Activated CD8-positive, alpha-beta memory T cell treated with anti-CD3 and anti-CD28 coated beads for 1 hour (primary cell): Measurements from ENCODE around the gene KLF8.

ENCODE experiments used
- DNase-seq, 2 donors: peaks; one replicate each; pipeline ENCODE4 v3.0.0-alpha.2; 2020; ENCODE audit warnings: low read depth in 1 of 2; ENCODE audit errors: extremely low read depth in 1 of 2

Gene KLF8

DNA sequence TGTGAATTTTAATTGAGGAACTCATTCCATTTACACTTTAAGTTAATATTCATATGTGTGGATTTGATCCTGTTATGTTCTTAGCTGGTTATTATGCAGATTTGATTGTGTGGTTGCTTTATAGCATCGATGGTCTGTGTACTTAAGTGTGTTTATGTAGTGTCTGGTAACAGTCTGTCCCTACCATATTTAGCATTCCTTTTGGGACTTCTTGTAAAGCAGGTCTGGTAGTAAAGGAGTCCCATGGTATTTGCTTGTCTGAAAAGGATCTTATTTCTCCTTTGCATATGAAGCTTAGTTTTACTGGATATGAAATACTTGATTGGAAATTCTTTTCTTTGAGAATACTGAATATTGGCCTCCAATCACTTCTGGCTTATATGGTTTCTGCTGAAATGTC, 76.6 kb downstream of the KLF8 start:
- DNase-seq: no peak

- DNase-seq: no peak
Measured at GRCh38 chrX:56309881-56310280, 77.7 kb downstream of the KLF8 start.

- no peak for DNase-seq
Measured at GRCh38 chrX:56310581-56310980, 78.4 kb downstream of the KLF8 start.

- no peak for DNase-seq
Measured at GRCh38 chrX:56313308-56313707, 81.2 kb downstream of the KLF8 start.

GRCh38 chrX:56314334-56314733, 82.2 kb downstream of the KLF8 start:
- DNase-seq: no peak

DNA sequence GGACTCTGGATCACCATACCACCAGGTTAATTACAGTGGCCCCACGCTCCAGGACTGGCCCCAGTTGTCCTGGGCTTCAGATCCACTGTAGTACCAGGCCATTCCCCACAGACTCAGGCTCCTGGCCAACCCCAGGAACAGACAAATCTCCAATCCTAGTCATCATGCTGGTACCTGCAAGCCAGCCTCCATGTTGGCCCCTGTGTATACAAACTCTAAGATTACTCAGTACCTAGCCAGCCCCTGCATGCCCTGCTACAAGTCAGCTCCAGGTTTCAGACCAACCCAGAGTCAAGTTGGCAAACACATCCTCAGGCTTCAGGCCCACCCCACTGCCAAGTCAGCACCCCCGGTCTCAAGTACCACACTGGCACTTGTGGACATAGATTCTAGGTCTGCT, 85.9 kb downstream of the KLF8 start:
- no peak for DNase-seq

DNA sequence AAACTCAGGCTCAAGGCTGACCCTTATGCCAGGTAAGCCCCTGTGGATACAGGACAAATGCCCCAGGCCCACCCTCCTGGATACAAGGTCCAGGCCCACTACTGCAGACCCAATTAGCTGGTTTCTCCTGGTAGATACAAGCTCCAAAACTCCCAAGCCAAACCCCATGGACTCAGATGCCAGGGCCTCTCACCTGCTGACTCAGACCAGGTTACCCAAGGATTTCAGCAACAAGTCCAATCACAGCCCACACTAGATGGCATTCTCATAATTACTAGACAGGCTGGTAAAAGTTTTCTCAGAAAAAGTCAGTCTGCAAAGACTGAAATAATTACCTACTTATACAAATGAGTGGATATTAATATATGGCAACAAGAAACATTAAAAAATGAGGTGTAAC, 87.0 kb downstream of the KLF8 start:
- DNase-seq: no peak
